GM19468 (cell line): Measurements from ENCODE around the gene MAP4K3.

Source experiments
- ATAC-seq: cut with Tn5 transposase; IDR thresholded peaks from one replicate; pipeline ENCODE4 v1.9.1; 2021; ENCODE audit warnings: mild to moderate bottlenecking, moderate library complexity, moderate number of reproducible peaks; ENCODE audit not compliant: unreplicated experiment; ENCODE audit errors: extremely low read depth

The MAP4K3 gene

GRCh38 chr2:39436592-39437521, at the start of gene MAP4K3:
Gene MAP4K3 (minus strand): TSS chr2:39437285. CDS start chr2:39436987, 298 bp downstream.
- peak; percentile 61 for ATAC-seq

- ATAC-seq = no peak
Measured at GRCh38 chr2:39486071-39486470, 49.0 kb upstream of the MAP4K3 start.

GRCh38 chr2:39484620-39485495, 47.8 kb upstream of the MAP4K3 start:
- ATAC-seq = no peak

GRCh38 chr2:39484206-39484605, 47.1 kb upstream of the MAP4K3 start:
- no peak for ATAC-seq

- ATAC-seq = no peak
Measured at GRCh38 chr2:39483534-39483933, 46.4 kb upstream of the MAP4K3 start.

- ATAC-seq = no peak
Measured at GRCh38 chr2:39481611-39482010, 44.5 kb upstream of the MAP4K3 start.

- no peak for ATAC-seq
Measured at GRCh38 chr2:39479696-39480095, 42.6 kb upstream of the MAP4K3 start.

GRCh38 chr2:39479053-39479670, 42.1 kb upstream of the MAP4K3 start:
- no peak for ATAC-seq

- ATAC-seq = peak; percentile 65
Measured at GRCh38 chr2:39476524-39476923, 39.4 kb upstream of the MAP4K3 start.

GRCh38 chr2:39475006-39475405, 37.9 kb upstream of the MAP4K3 start:
- no peak for ATAC-seq

GRCh38 chr2:39470580-39470979, 33.5 kb upstream of the MAP4K3 start:
- ATAC-seq = peak; percentile 64

- peak; percentile 87 for ATAC-seq
Measured at GRCh38 chr2:39469807-39470206, 32.7 kb upstream of the MAP4K3 start.

- no peak for ATAC-seq
Measured at GRCh38 chr2:39468579-39469451, 31.7 kb upstream of the MAP4K3 start.

- ATAC-seq = no peak
Measured at GRCh38 chr2:39466311-39466710, 29.2 kb upstream of the MAP4K3 start.

GRCh38 chr2:39464864-39465263, 27.8 kb upstream of the MAP4K3 start:
- ATAC-seq = no peak

- ATAC-seq = no peak
Measured at GRCh38 chr2:39455826-39456225, 18.7 kb upstream of the MAP4K3 start.

- ATAC-seq = no peak
Measured at GRCh38 chr2:39452396-39452795, 15.3 kb upstream of the MAP4K3 start.

- ATAC-seq = no peak
Measured at GRCh38 chr2:39451954-39452353, 14.9 kb upstream of the MAP4K3 start.

GRCh38 chr2:39448169-39448502, 11.1 kb upstream of the MAP4K3 start:
- ATAC-seq = no peak
